ENCODE measurements around the gene RNU5D-1.

The RNU5D-1 gene

DNA sequence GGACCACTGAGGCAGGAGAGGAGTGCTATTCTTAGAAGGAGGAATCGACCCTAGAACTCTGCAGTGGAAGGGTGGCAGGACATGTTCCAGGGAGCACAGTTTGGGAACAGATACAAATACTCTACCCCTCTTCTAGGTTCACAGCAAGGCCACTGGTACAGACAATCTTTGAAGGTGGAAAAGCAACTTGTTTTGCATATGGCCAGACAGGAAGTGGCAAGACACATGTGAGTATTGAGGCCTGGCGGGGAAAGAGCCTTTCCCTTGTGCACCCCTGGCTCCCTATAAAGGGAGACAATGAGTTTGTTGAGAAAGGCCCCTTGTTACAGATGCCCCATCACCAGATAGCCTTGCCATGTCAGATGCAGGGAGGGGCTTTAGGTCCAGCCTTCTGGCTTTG is 26.4 kb upstream of the RNU5D-1 start:
- no peak overlapping the region for H3K4ac ChIP-seq (ENCODE audit: low read length)
- H2BK15ac ChIP-seq (ENCODE audit: low read length), result no peak overlapping the region
- no peak overlapping the region for H4K91ac ChIP-seq (ENCODE audit: low read depth, low read length, poor library complexity)
- no peak for DNase-seq (ENCODE audit: low spot score)
- peaks cover 75 to 100% of the 10 kb centered on the region in 2 donors for H3K36me3 ChIP-seq (replicated peaks in 1 of 2; ENCODE audit: control insufficient read depth in 2 of 2, insufficient read depth in 2 of 2, low read length in 2 of 2)
- peaks cover 0 to 2% of the 10 kb centered on the region in 2 donors for H3K9me3 ChIP-seq (replicated peaks in 1 of 2; ENCODE audit: control insufficient read depth in 2 of 2, insufficient read depth in 1 of 2, low read depth in 1 of 2, low read length in 2 of 2)
- no peak overlapping the region for H3K4me2 ChIP-seq (ENCODE audit: insufficient read depth, low read length, poor library complexity, severe bottlenecking)
- no peak overlapping the region for H3K27ac ChIP-seq (replicated peaks; ENCODE audit: low read length)
- H2AK5ac ChIP-seq (ENCODE audit: low read depth, low read length), result no peak overlapping the region
- no peak overlapping the region for H3K23ac ChIP-seq (ENCODE audit: low read depth, low read length, poor library complexity)
- H3K14ac ChIP-seq (ENCODE audit: low read length), result no peak overlapping the region
- H3K9ac ChIP-seq (ENCODE audit: low read depth, low read length, poor library complexity), result no peak overlapping the region
- no peaks in the 10 kb centered on the region for H3K27me3 ChIP-seq (ENCODE audit: control insufficient read depth in 3 of 3, insufficient read depth in 3 of 3, low read depth in 1 of 3, low read length in 3 of 3)
- no peaks in the 10 kb centered on the region for H3K79me1 ChIP-seq (ENCODE audit: low read depth, low read length)
- no CpG with 5 or more reads among the region's 2 CpGs for WGBS, 2 donors (ENCODE audit: extremely low coverage in 2 of 2, insufficient read length in 2 of 2, insufficient replicate concordance in 1 of 2)
- H3K4me1 ChIP-seq (ENCODE audit: control insufficient read depth in 2 of 2, insufficient read depth in 1 of 2, low read depth in 1 of 2, low read length in 2 of 2), result no peaks in the 10 kb centered on the region
- H4K8ac ChIP-seq (ENCODE audit: low read depth, low read length), result no peak overlapping the region
- H2BK120ac ChIP-seq (ENCODE audit: low read depth, low read length), result no peak overlapping the region
- H2BK12ac ChIP-seq (ENCODE audit: low read length), result no peak overlapping the region
- H3K4me3 ChIP-seq (ENCODE audit: low read length in 2 of 2), result no peak overlapping the region
- no peak overlapping the region for H2AFZ ChIP-seq (ENCODE audit: low read length)
- H2BK5ac ChIP-seq (ENCODE audit: low read length), result no peak overlapping the region
- no peak overlapping the region for H3K18ac ChIP-seq (ENCODE audit: low read length)

DNA sequence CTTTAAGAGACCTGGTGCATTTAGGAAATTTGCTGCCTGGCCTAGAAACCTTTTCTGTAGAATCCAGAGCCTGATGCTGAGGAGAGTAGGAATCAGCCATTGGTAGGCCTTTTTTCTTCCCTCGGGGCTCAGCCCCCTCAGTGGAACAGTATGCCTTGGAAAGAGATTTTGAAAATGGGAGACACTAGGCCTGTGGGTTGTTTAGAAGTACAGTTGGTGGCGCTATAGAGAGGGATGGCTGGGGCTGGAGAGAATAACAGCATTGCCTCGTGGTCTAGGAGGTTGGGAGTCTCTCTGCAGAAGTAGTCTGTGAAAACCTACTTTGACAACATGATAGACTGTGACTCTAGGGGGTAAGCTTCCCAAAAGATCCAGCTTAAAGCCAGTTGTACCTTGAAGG is 16.9 kb upstream of the RNU5D-1 start:
- no peak overlapping the region for H3K18ac ChIP-seq (ENCODE audit: low read length)
- no peak overlapping the region for H3K23ac ChIP-seq (ENCODE audit: low read depth, low read length, poor library complexity)
- no peak for DNase-seq (ENCODE audit: low spot score)
- no peak overlapping the region for H2BK5ac ChIP-seq (ENCODE audit: low read length)
- peak overlapping the region in 1 of 2 donors; percentile 62 for H3K4me3 ChIP-seq (ENCODE audit: low read length in 2 of 2)
- H4K91ac ChIP-seq (ENCODE audit: low read depth, low read length, poor library complexity), result no peak overlapping the region
- H4K8ac ChIP-seq (ENCODE audit: low read depth, low read length), result no peak overlapping the region
- H2AK5ac ChIP-seq (ENCODE audit: low read depth, low read length), result no peak overlapping the region
- H3K4ac ChIP-seq (ENCODE audit: low read length), result no peak overlapping the region
- no peak overlapping the region for H3K14ac ChIP-seq (ENCODE audit: low read length)
- peaks cover under 1% of the 10 kb centered on the region for H3K79me1 ChIP-seq (ENCODE audit: low read depth, low read length)
- no peak overlapping the region for H3K4me2 ChIP-seq (ENCODE audit: insufficient read depth, low read length, poor library complexity, severe bottlenecking)
- H3K27ac ChIP-seq (replicated peaks; ENCODE audit: low read length), result no peak overlapping the region
- no peaks in the 10 kb centered on the region for H3K27me3 ChIP-seq (ENCODE audit: control insufficient read depth in 3 of 3, insufficient read depth in 3 of 3, low read depth in 1 of 3, low read length in 3 of 3)
- H3K4me1 ChIP-seq (ENCODE audit: control insufficient read depth in 2 of 2, insufficient read depth in 1 of 2, low read depth in 1 of 2, low read length in 2 of 2), result peaks cover 0 to under 1% of the 10 kb centered on the region in 2 donors
- peaks cover 41 to 90% of the 10 kb centered on the region in 2 donors for H3K36me3 ChIP-seq (replicated peaks in 1 of 2; ENCODE audit: control insufficient read depth in 2 of 2, insufficient read depth in 2 of 2, low read length in 2 of 2)
- H2BK12ac ChIP-seq (ENCODE audit: low read length), result no peak overlapping the region
- no peak overlapping the region for H2BK120ac ChIP-seq (ENCODE audit: low read depth, low read length)
- H3K9me3 ChIP-seq (replicated peaks in 1 of 2; ENCODE audit: control insufficient read depth in 2 of 2, insufficient read depth in 1 of 2, low read depth in 1 of 2, low read length in 2 of 2), result peaks cover 0 to 2% of the 10 kb centered on the region in 2 donors
- no peak overlapping the region for H2AFZ ChIP-seq (ENCODE audit: low read length)
- no peak overlapping the region for H2BK15ac ChIP-seq (ENCODE audit: low read length)
- H3K9ac ChIP-seq (ENCODE audit: low read depth, low read length, poor library complexity), result no peak overlapping the region
- no CpG with 5 or more reads among the region's 3 CpGs for WGBS, 2 donors (ENCODE audit: extremely low coverage in 2 of 2, insufficient read length in 2 of 2, insufficient replicate concordance in 1 of 2)

DNA sequence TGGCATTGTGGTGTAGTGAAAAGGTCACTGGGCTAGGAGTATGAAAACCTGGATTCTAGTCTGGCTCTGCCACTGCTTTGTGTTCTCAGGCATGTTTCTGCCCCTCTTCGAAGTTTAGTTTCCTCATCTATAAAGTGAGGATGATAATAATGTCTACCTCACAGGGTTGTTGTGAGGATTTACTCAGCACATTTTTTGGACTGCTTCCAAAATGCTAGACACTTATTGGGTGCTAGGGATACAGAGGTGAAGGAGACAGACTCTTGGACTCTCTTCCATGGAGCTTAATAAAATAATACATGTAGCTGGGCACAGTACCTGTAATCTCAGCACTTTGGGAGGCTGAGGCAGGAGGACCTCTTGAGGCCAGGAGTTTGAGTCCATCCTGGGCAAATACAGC is 12.2 kb upstream of the RNU5D-1 start:
- Histone ChIP-seq H3K18ac (ENCODE audit: low read length) (no peak overlapping the region), H3K27ac (replicated peaks; ENCODE audit: low read length) (no peak overlapping the region), H2BK120ac (ENCODE audit: low read depth, low read length) (no peak overlapping the region), H2BK12ac (ENCODE audit: low read length) (no peak overlapping the region), H3K4me1 (ENCODE audit: control insufficient read depth in 2 of 2, insufficient read depth in 1 of 2, low read depth in 1 of 2, low read length in 2 of 2) (peaks cover 6% of the 10 kb centered on the region in 2 donors), H3K23ac (ENCODE audit: low read depth, low read length, poor library complexity) (no peak overlapping the region), H3K14ac (ENCODE audit: low read length) (no peak overlapping the region), H3K9me3 (replicated peaks in 1 of 2; ENCODE audit: control insufficient read depth in 2 of 2, insufficient read depth in 1 of 2, low read depth in 1 of 2, low read length in 2 of 2) (peaks cover 0 to 4% of the 10 kb centered on the region in 2 donors), H2BK5ac (ENCODE audit: low read length) (no peak overlapping the region), H3K36me3 (replicated peaks in 1 of 2; ENCODE audit: control insufficient read depth in 2 of 2, insufficient read depth in 2 of 2, low read length in 2 of 2) (peaks cover 28 to 64% of the 10 kb centered on the region in 2 donors), H3K4me2 (ENCODE audit: insufficient read depth, low read length, poor library complexity, severe bottlenecking) (no peak overlapping the region), H2AFZ (ENCODE audit: low read length) (no peak overlapping the region), H3K27me3 (ENCODE audit: control insufficient read depth in 3 of 3, insufficient read depth in 3 of 3, low read depth in 1 of 3, low read length in 3 of 3) (no peaks in the 10 kb centered on the region), H2AK5ac (ENCODE audit: low read depth, low read length) (no peak overlapping the region), H3K79me1 (ENCODE audit: low read depth, low read length) (peaks cover 8% of the 10 kb centered on the region), H3K9ac (ENCODE audit: low read depth, low read length, poor library complexity) (no peak overlapping the region), H4K8ac (ENCODE audit: low read depth, low read length) (no peak overlapping the region), H4K91ac (ENCODE audit: low read depth, low read length, poor library complexity) (no peak overlapping the region), H3K4ac (ENCODE audit: low read length) (no peak overlapping the region), H2BK15ac (ENCODE audit: low read length) (no peak overlapping the region), H3K4me3 (ENCODE audit: low read length in 2 of 2) (no peak overlapping the region)
- no peak for DNase-seq (ENCODE audit: low spot score)
- WGBS, 2 donors (ENCODE audit: extremely low coverage in 2 of 2, insufficient read length in 2 of 2, insufficient replicate concordance in 1 of 2), result no CpG with 5 or more reads among the region's 1 CpG

DNA sequence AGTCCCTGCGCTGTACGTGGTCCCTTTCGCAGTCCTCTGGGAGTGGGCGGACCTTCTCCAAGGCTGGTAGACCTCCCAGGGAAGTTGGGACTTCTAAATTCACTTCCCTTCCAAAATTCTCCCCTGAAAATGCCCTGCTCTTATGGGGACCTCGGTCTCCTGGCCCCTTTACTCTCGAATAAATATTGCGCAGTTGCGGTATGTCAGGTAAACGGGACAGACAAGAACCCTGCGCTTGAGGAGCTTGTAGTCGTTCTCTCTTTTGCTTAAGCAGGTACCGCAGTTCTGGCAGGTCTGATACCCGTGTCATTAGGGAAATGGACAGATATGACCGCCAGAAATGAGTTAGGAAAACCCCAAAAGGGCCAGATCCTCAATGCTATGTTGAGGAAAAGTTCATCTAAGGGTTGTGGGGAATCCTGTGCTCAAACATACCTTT is 9.2 kb upstream of the RNU5D-1 start:
- WGBS, 2 donors (ENCODE audit: extremely low coverage in 2 of 2, insufficient read length in 2 of 2, insufficient replicate concordance in 1 of 2), result no CpG with 5 or more reads among the region's 14 CpGs
- Histone ChIP-seq H3K36me3 (replicated peaks in 1 of 2; ENCODE audit: control insufficient read depth in 2 of 2, insufficient read depth in 2 of 2, low read length in 2 of 2) (peaks cover 13 to 37% of the 10 kb centered on the region in 2 donors), H4K8ac (ENCODE audit: low read depth, low read length) (no peak overlapping the region), H3K18ac (ENCODE audit: low read length) (peak overlapping the region; percentile 94), H3K79me1 (ENCODE audit: low read depth, low read length) (peaks cover 8% of the 10 kb centered on the region), H3K9me3 (replicated peaks in 1 of 2; ENCODE audit: control insufficient read depth in 2 of 2, insufficient read depth in 1 of 2, low read depth in 1 of 2, low read length in 2 of 2) (peaks cover 0 to 3% of the 10 kb centered on the region in 2 donors), H3K4ac (ENCODE audit: low read length) (peak overlapping the region; percentile 90), H2BK120ac (ENCODE audit: low read depth, low read length) (peak overlapping the region; percentile 74), H3K4me3 (ENCODE audit: low read length in 2 of 2) (peak overlapping the region; percentile 81 to 89), H2AK5ac (ENCODE audit: low read depth, low read length) (no peak overlapping the region), H2BK5ac (ENCODE audit: low read length) (peak overlapping the region; percentile 71), H4K91ac (ENCODE audit: low read depth, low read length, poor library complexity) (no peak overlapping the region), H3K4me2 (ENCODE audit: insufficient read depth, low read length, poor library complexity, severe bottlenecking) (peak overlapping the region; percentile 78), H2AFZ (ENCODE audit: low read length) (peak overlapping the region; percentile 82), H3K14ac (ENCODE audit: low read length) (peak overlapping the region; percentile 58), H3K27me3 (ENCODE audit: control insufficient read depth in 3 of 3, insufficient read depth in 3 of 3, low read depth in 1 of 3, low read length in 3 of 3) (no peaks in the 10 kb centered on the region), H2BK12ac (ENCODE audit: low read length) (no peak overlapping the region), H3K23ac (ENCODE audit: low read depth, low read length, poor library complexity) (peak overlapping the region; percentile 94), H3K9ac (ENCODE audit: low read depth, low read length, poor library complexity) (peak overlapping the region; percentile 91), H2BK15ac (ENCODE audit: low read length) (peak overlapping the region; percentile 93), H3K4me1 (ENCODE audit: control insufficient read depth in 2 of 2, insufficient read depth in 1 of 2, low read depth in 1 of 2, low read length in 2 of 2) (peaks cover 6% of the 10 kb centered on the region in 2 donors), H3K27ac (replicated peaks; ENCODE audit: low read length) (peak overlapping the region; percentile 78)
- DNase-seq (ENCODE audit: low spot score), result no peak

Data from neuronal stem cell (in vitro differentiated cells).